Astrocyte (in vitro differentiated cells and primary cell): Measurements from ENCODE around the gene POU2F3. TPM values are rescaled to one million over a fixed set of nuclear protein-coding genes. Genes with fewer than 3 reads are reported as not detected.

Experiments used
- DNase-seq: peaks from one replicate; pipeline ENCODE4 v3.0.0-alpha.2; 2010; ENCODE audit warnings: low read depth
- FAIRE-seq: peaks from 2 replicates; lab custom pipeline; 2011; peaks lifted over from hg19 to GRCh38; lab: Jason Lieb, UNC
- H2AFZ ChIP-seq: 2 replicates; pipeline ENCODE4 v1.6.0; 2012; ENCODE audit warnings: low read depth, low read length, inconsistent platforms
- H3K27ac ChIP-seq: 2 replicates; pipeline ENCODE4 v1.5.1; 2011; ENCODE audit warnings: low read depth, low read length, inconsistent platforms
- H3K27me3 ChIP-seq: 2 replicates; pipeline ENCODE4 v1.6.0; 2011; ENCODE audit warnings: low read length, inconsistent platforms; ENCODE audit not compliant: insufficient read depth
- H3K36me3 ChIP-seq: 2 replicates; pipeline ENCODE4 v1.5.1; 2011; ENCODE audit warnings: low read length, inconsistent platforms; ENCODE audit not compliant: insufficient read depth
- H3K4me1 ChIP-seq: 2 replicates; pipeline ENCODE4 v1.5.1; 2011; ENCODE audit warnings: low read length, inconsistent platforms; ENCODE audit not compliant: insufficient read depth
- H3K4me2 ChIP-seq: 2 replicates; pipeline ENCODE4 v1.6.0; 2012; ENCODE audit warnings: low read length, inconsistent platforms
- H3K4me3 ChIP-seq: 2 replicates; pipeline ENCODE4 v1.5.1; 2011; ENCODE audit warnings: low read depth, mild to moderate bottlenecking, low read length, inconsistent platforms; ENCODE audit not compliant: insufficient read depth
- H3K79me2 ChIP-seq: 2 replicates; pipeline ENCODE4 v1.6.0; 2012; ENCODE audit warnings: mild to moderate bottlenecking, low read length, inconsistent platforms; ENCODE audit not compliant: insufficient read depth
- H3K9ac ChIP-seq: 2 replicates; pipeline ENCODE4 v1.6.0; 2012; ENCODE audit warnings: mild to moderate bottlenecking, low read length, inconsistent platforms
- H3K9me3 ChIP-seq: 2 replicates; pipeline ENCODE4 v1.5.1; 2012; ENCODE audit warnings: low read depth, mild to moderate bottlenecking, low read length, inconsistent platforms; ENCODE audit not compliant: insufficient read depth
- H4K20me1 ChIP-seq: 2 replicates; pipeline ENCODE4 v1.6.0; 2012; ENCODE audit warnings: low read length, inconsistent platforms; ENCODE audit not compliant: insufficient read depth
- H3K27ac Mint-ChIP-seq: one replicate; pipeline ENCODE4 v1.8.0; 2021; ENCODE audit warnings: mild to moderate bottlenecking, mixed read lengths; ENCODE audit not compliant: unreplicated experiment
- H3K27me3 Mint-ChIP-seq: one replicate; pipeline ENCODE4 v1.8.0; 2021; ENCODE audit warnings: low read depth, mixed read lengths; ENCODE audit not compliant: unreplicated experiment
- H3K36me3 Mint-ChIP-seq: one replicate; pipeline ENCODE4 v1.8.0; 2021; ENCODE audit warnings: low read depth, mixed read lengths; ENCODE audit not compliant: unreplicated experiment
- H3K4me1 Mint-ChIP-seq: one replicate; pipeline ENCODE4 v1.8.0; 2021; ENCODE audit warnings: low read depth, mixed read lengths; ENCODE audit not compliant: unreplicated experiment
- H3K4me3 Mint-ChIP-seq: one replicate; pipeline ENCODE4 v1.8.0; 2021; ENCODE audit warnings: mild to moderate bottlenecking, moderate library complexity, mixed read lengths; ENCODE audit not compliant: unreplicated experiment
- H3K9me3 Mint-ChIP-seq: one replicate; pipeline ENCODE4 v1.8.0; 2021; ENCODE audit warnings: mild to moderate bottlenecking, mixed read lengths; ENCODE audit not compliant: unreplicated experiment
- EZH2 ChIP-seq: IDR thresholded peaks from 2 replicates; pipeline ENCODE4 v1.6.1; 2012; ENCODE audit warnings: mild to moderate bottlenecking, low read length, inconsistent platforms; ENCODE audit not compliant: insufficient read depth
- total RNA-seq: library from RNA; stranded (reverse); gene quantifications from 2 replicates; pipeline ENCODE4 v1.2.1, GENCODE V29; 2021
- TF ChIP-seq, protein P1 (sequence below): IDR thresholded peaks from 2 replicates; pipeline ENCODE4 v1.5.1; 2011; ENCODE audit warnings: low read depth, mild to moderate bottlenecking, inconsistent platforms, low read length, moderate library complexity; ENCODE audit not compliant: insufficient read depth

The POU2F3 gene
- total RNA-seq, 1 donor from 2014 or later: 0.20 TPM

DNA sequence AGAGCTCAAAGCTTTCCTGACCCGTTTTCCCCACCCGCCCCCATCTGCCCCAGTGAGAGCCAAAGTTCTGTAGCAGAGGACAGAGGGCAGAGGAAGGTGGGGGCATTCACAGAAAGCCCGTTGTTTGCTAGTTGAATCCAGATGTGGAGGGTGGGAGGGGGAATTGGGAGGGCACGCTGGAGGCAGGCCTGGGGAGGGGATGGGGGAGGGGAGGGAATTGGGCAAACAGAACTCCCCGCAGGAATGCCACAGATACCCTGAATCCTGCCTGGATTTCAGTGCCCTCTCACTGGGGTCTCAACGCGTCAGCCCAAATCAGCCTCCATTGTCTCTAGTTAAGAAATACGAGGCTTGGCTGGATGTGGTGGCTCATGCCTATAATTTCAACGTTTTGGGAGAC lies 42.0 kb upstream of the POU2F3 start:
- H3K4me2 ChIP-seq: no peak overlapping the region
- DNase-seq (no peak), FAIRE-seq (no peak)
- peaks cover 7% of the 10 kb centered on the region for H3K27me3 ChIP-seq
- H4K20me1 ChIP-seq: no peaks in the 10 kb centered on the region
- peaks cover 5% of the 10 kb centered on the region for H3K4me1 Mint-ChIP-seq
- no peak overlapping the region for H2AFZ ChIP-seq
- no peak overlapping the region for H3K9ac ChIP-seq
- peaks cover 3% of the 10 kb centered on the region for H3K9me3 Mint-ChIP-seq
- H3K36me3 Mint-ChIP-seq: no peaks in the 10 kb centered on the region
- H3K27me3 Mint-ChIP-seq: peaks cover 59% of the 10 kb centered on the region
- H3K27ac ChIP-seq: no peak overlapping the region
- no peaks in the 10 kb centered on the region for H3K9me3 ChIP-seq
- H3K4me3 ChIP-seq: no peak overlapping the region
- H3K4me1 ChIP-seq: no peaks in the 10 kb centered on the region
- H3K79me2 ChIP-seq: no peaks in the 10 kb centered on the region
- TF ChIP-seq EZH2: no peak
- TF ChIP-seq, protein P1, sequence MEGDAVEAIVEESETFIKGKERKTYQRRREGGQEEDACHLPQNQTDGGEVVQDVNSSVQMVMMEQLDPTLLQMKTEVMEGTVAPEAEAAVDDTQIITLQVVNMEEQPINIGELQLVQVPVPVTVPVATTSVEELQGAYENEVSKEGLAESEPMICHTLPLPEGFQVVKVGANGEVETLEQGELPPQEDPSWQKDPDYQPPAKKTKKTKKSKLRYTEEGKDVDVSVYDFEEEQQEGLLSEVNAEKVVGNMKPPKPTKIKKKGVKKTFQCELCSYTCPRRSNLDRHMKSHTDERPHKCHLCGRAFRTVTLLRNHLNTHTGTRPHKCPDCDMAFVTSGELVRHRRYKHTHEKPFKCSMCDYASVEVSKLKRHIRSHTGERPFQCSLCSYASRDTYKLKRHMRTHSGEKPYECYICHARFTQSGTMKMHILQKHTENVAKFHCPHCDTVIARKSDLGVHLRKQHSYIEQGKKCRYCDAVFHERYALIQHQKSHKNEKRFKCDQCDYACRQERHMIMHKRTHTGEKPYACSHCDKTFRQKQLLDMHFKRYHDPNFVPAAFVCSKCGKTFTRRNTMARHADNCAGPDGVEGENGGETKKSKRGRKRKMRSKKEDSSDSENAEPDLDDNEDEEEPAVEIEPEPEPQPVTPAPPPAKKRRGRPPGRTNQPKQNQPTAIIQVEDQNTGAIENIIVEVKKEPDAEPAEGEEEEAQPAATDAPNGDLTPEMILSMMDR: no peak
- H3K36me3 ChIP-seq: no peaks in the 10 kb centered on the region
- H3K27ac Mint-ChIP-seq: no peak overlapping the region
- H3K4me3 Mint-ChIP-seq: no peak overlapping the region

DNA sequence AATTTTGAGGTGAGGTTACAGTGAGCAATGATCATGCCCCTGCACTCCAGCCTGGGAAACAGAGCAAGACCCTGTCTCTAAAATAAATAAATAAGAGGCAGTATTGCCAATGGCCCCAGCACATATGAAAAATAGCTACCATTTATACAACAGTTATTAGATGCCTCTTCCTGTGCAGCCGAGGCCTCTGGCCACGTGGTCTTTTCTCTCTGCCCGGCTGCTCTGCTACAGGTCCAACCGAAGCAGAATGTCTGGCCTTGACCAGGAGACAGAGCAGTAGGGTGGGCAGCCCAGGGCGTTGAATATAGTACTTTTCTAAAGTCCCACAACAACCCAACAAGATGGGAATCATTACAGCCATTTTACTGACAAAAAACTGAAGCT lies 41.5 kb upstream of the POU2F3 start:
- Histone ChIP-seq H3K79me2 (no peaks in the 10 kb centered on the region), H3K9ac (no peak overlapping the region), H3K4me1 (no peaks in the 10 kb centered on the region), H3K27ac (no peak overlapping the region), H3K27me3 (peaks cover 7% of the 10 kb centered on the region), H3K36me3 (no peaks in the 10 kb centered on the region), H3K4me3 (no peak overlapping the region), H3K4me2 (no peak overlapping the region), H2AFZ (no peak overlapping the region), H3K9me3 (no peaks in the 10 kb centered on the region), H4K20me1 (no peaks in the 10 kb centered on the region)
- Mint-ChIP-seq H3K4me3 (no peak overlapping the region), H3K27ac (no peak overlapping the region), H3K36me3 (no peaks in the 10 kb centered on the region), H3K4me1 (peaks cover 5% of the 10 kb centered on the region), H3K9me3 (peaks cover 3% of the 10 kb centered on the region), H3K27me3 (peaks cover 57% of the 10 kb centered on the region)
- no peak for DNase-seq
- no peak for TF ChIP-seq EZH2
- TF ChIP-seq, protein P1: no peak
- FAIRE-seq: no peak

DNA sequence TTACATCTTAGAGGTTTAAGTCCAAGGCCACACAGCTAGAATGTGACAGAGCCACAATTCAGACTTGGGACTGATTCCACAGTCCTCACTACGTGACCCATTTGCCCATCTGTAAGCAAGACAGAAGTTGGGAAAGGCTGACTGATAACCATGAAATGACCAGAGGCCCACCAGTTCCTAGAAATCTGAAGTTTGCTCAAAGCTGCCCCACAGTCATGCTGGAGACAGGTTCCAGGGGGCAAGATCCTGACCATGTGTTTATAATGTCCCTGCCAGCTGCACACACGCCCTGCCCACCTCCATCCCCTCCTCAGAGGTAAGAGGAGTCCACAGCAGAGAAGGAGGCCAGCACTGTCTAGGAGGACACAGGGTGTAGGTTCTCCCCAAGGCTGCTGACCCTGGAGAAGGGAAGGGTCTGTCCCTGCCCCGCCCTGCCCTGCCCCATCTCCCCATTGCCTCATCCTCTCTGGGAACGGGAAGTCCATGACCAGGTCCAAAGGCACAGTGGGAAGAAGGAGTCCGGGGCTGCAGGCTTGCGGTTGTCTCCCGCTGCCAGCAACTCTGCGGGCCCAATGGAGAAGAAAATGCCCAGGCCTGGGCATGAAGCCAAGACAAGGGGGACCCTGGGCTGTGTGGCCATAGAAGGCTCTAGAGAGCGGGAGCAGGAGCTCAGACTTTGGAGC lies 41.0 kb upstream of the POU2F3 start:
- H3K27ac Mint-ChIP-seq: no peak overlapping the region
- peaks cover 5% of the 10 kb centered on the region for H3K4me1 Mint-ChIP-seq
- H3K4me1 ChIP-seq: no peaks in the 10 kb centered on the region
- peaks cover 7% of the 10 kb centered on the region for H3K27me3 ChIP-seq
- no peaks in the 10 kb centered on the region for H3K9me3 ChIP-seq
- no peak overlapping the region for H3K9ac ChIP-seq
- H3K4me3 Mint-ChIP-seq: no peak overlapping the region
- H3K79me2 ChIP-seq: no peaks in the 10 kb centered on the region
- H3K27ac ChIP-seq: no peak overlapping the region
- H3K4me3 ChIP-seq: no peak overlapping the region
- FAIRE-seq (no peak), DNase-seq (no peak)
- H3K27me3 Mint-ChIP-seq: peaks cover 54% of the 10 kb centered on the region
- peaks cover 3% of the 10 kb centered on the region for H3K9me3 Mint-ChIP-seq
- no peak overlapping the region for H2AFZ ChIP-seq
- no peak for TF ChIP-seq EZH2
- TF ChIP-seq, protein P1: no peak
- no peak overlapping the region for H3K4me2 ChIP-seq
- H4K20me1 ChIP-seq: no peaks in the 10 kb centered on the region
- no peaks in the 10 kb centered on the region for H3K36me3 ChIP-seq
- H3K36me3 Mint-ChIP-seq: no peaks in the 10 kb centered on the region
